GM21737 (cell line): ENCODE measurements around the gene CD180.
A peak's percentile ranks its signal among the peaks of the same experiment; 100 is the strongest.

Experiments used
- ATAC-seq: cut with Tn5 transposase; IDR thresholded peaks from one replicate; pipeline ENCODE4 v1.9.1; 2021; ENCODE audit warnings: mild to moderate bottlenecking, moderate library complexity; ENCODE audit not compliant: unreplicated experiment

CD180 gene

GRCh38 chr5:67214036-67214435 lies 17.4 kb upstream of the CD180 start:
- no peak for ATAC-seq

GRCh38 chr5:67211926-67212325 lies 15.3 kb upstream of the CD180 start:
- ATAC-seq: no peak

- no peak for ATAC-seq
Measured at GRCh38 chr5:67209141-67209771, 12.7 kb upstream of the CD180 start.

- no peak for ATAC-seq
Measured at GRCh38 chr5:67208403-67208802, 11.8 kb upstream of the CD180 start.

GRCh38 chr5:67206929-67207328 lies 10.3 kb upstream of the CD180 start:
- peak; percentile 79 for ATAC-seq

GRCh38 chr5:67206461-67206860 lies 9.9 kb upstream of the CD180 start:
- no peak for ATAC-seq

GRCh38 chr5:67205981-67206380 lies 9.4 kb upstream of the CD180 start:
- no peak for ATAC-seq

- no peak for ATAC-seq
Measured at GRCh38 chr5:67204821-67205220, 8.2 kb upstream of the CD180 start.

- ATAC-seq: no peak
Measured at GRCh38 chr5:67203701-67204074, 7.1 kb upstream of the CD180 start.

- ATAC-seq: no peak
Measured at GRCh38 chr5:67202828-67203227, 6.2 kb upstream of the CD180 start.

GRCh38 chr5:67201897-67202549 lies 5.4 kb upstream of the CD180 start:
- no peak for ATAC-seq

- ATAC-seq: no peak
Measured at GRCh38 chr5:67200809-67201562, 4.4 kb upstream of the CD180 start.

GRCh38 chr5:67199859-67200258 lies 3.3 kb upstream of the CD180 start:
- ATAC-seq: no peak

GRCh38 chr5:67198917-67199316 lies 2.3 kb upstream of the CD180 start:
- no peak for ATAC-seq

GRCh38 chr5:67197536-67197935 lies 937 bp upstream of the CD180 start:
- ATAC-seq: no peak

GRCh38 chr5:67195406-67196275 lies 958 bp downstream of the CD180 start:
- no peak for ATAC-seq

GRCh38 chr5:67194166-67194565 lies 2.4 kb downstream of the CD180 start:
- ATAC-seq: no peak

- no peak for ATAC-seq
Measured at GRCh38 chr5:67193439-67193807, 3.2 kb downstream of the CD180 start.

- ATAC-seq: no peak
Measured at GRCh38 chr5:67192719-67193438, 3.7 kb downstream of the CD180 start.

- no peak for ATAC-seq
Measured at GRCh38 chr5:67190861-67191260, 5.7 kb downstream of the CD180 start.

- no peak for ATAC-seq
Measured at GRCh38 chr5:67190410-67190809, 6.2 kb downstream of the CD180 start.
